HCT116 (cell line): ENCODE data around the gene AS3MT. TPM values are rescaled to one million over a fixed set of nuclear protein-coding genes. Genes with fewer than 3 reads are reported as not detected.

Experiments used
- ATAC-seq: fragments of 200-7000 bp; cut with Tn5 transposase; 2 replicates; pipeline ENCODE4 v1.9.1; 2020; ENCODE audit warnings: mild to moderate bottlenecking, moderate library complexity
- BruUV-seq: library from RNA; stranded (reverse); fragments of 400-500 nt; replicated peaks from 2 replicates; lab custom pipeline; 2021; lab: Mats Ljungman, UMichigan
- CTCF ChIA-PET: fragments of 300-600 bp; sonication (Branson Sonifier 250); formaldehyde crosslinking; loops from one replicate; lab custom pipeline; 2021; ENCODE audit warnings: antibody characterized with exemption; lab: Charles Lee
- POLR2A ChIA-PET: fragments of 300-600, 350-600 bp; sonication (Branson Sonifier 250); formaldehyde crosslinking; loops from one replicate; lab custom pipeline; 2021; ENCODE audit warnings: antibody characterized with exemption; lab: Charles Lee
- RAD21 ChIA-PET, 2 experiments: fragments of 300-600 bp; sonication (Branson Sonifier 250); formaldehyde crosslinking; loops; one replicate each; lab custom pipeline; 2023; ENCODE audit warnings: low total read pairs in 2 of 2; ENCODE audit not compliant: uncharacterized antibody in 2 of 2, unreplicated experiment in 2 of 2, low non-redundant PET in 1 of 2; lab: Charles Lee
- DNase-seq: peaks from one replicate; pipeline ENCODE4 v3.0.0-alpha.2; 2010; ENCODE audit warnings: low read depth, low spot score
- H2AFZ ChIP-seq: fragments of 200-600 bp; shearing (Covaris generic), sonication (generic); 2 replicates; pipeline ENCODE4 v1.6.1; 2017; ENCODE audit warnings: low read depth, mixed run types, mixed read lengths, antibody characterized with exemption, low read length; ENCODE audit not compliant: poor library complexity, severe bottlenecking
- H3K27ac ChIP-seq: 2 replicates; pipeline ENCODE4 v1.5.1; 2012; ENCODE audit warnings: low read depth, low read length
- H3K27me3 ChIP-seq: fragments of 200-600 bp; sonication (generic); 2 replicates; pipeline ENCODE4 v1.6.1; 2016; ENCODE audit warnings: mixed run types, low read length, mixed read lengths; ENCODE audit not compliant: insufficient read depth
- H3K36me3 ChIP-seq, 2 experiments: fragments of 200-500 bp in 1 of 2; fragments of 200-600 bp in 1 of 2; sonication (Bioruptor generic) in 1 of 2; sonication (generic) in 1 of 2; 2 replicates each; pipeline versions ENCODE4 v1.5.1 to v1.6.1; 2014 to 2016; ENCODE audit warnings: low read length in 2 of 2, inconsistent platforms in 1 of 2, mixed read lengths in 1 of 2, mixed run types in 1 of 2; ENCODE audit not compliant: insufficient read depth in 2 of 2, control insufficient read depth in 1 of 2
- H3K4me1 ChIP-seq, 2 experiments: fragments of 200-600 bp in 1 of 2; sonication (generic) in 1 of 2; 2 replicates each; pipeline versions ENCODE4 v1.5.1 to v1.6.1; 2012 to 2017; ENCODE audit warnings: low read length in 2 of 2, inconsistent platforms in 1 of 2, mild to moderate bottlenecking in 1 of 2, mixed read lengths in 1 of 2, mixed run types in 1 of 2, moderate library complexity in 1 of 2; ENCODE audit not compliant: insufficient read depth in 2 of 2, control insufficient read depth in 1 of 2
- H3K4me2 ChIP-seq: fragments of 200-600 bp; sonication (generic); 2 replicates; pipeline ENCODE4 v1.6.1; 2017; ENCODE audit warnings: mixed run types, low read length, mixed read lengths
- H3K4me3 ChIP-seq, 2 experiments: fragments of 200-600 bp in 1 of 2; sonication (generic) in 1 of 2; replicated peaks in 1 of 2; 2 replicates each; pipeline ENCODE4 v1.5.1; 2011 to 2016; ENCODE audit warnings: low read length in 2 of 2, control low read depth in 1 of 2, low read depth in 1 of 2, mild to moderate bottlenecking in 1 of 2, mixed read lengths in 1 of 2, mixed run types in 1 of 2
- H3K79me2 ChIP-seq: fragments of 200-600 bp; sonication (generic); 2 replicates; pipeline ENCODE4 v1.6.1; 2017; ENCODE audit warnings: mild to moderate bottlenecking, mixed run types, low read length, moderate library complexity, mixed read lengths; ENCODE audit not compliant: insufficient read depth
- H3K9ac ChIP-seq: fragments of 200-600 bp; sonication (generic); 2 replicates; pipeline ENCODE4 v1.6.1; 2016; ENCODE audit warnings: low read length, mixed read lengths
- H3K9me2 ChIP-seq: fragments of 200-600 bp; sonication (generic), shearing (Covaris generic); 2 replicates; pipeline ENCODE4 v1.6.1; 2017; ENCODE audit warnings: mixed run types, mild to moderate bottlenecking, moderate library complexity; ENCODE audit not compliant: insufficient read depth
- H3K9me3 ChIP-seq, 2 experiments: fragments of 200-500 bp in 1 of 2; fragments of 200-600 bp in 1 of 2; sonication (Bioruptor generic) in 1 of 2; sonication (generic) in 1 of 2; 2 replicates each; pipeline ENCODE4 v1.6.1; 2014 to 2017; ENCODE audit warnings: low read length in 2 of 2, mixed read lengths in 2 of 2, inconsistent platforms in 1 of 2, low read depth in 1 of 2, mild to moderate bottlenecking in 1 of 2, mixed run types in 1 of 2, moderate library complexity in 1 of 2; ENCODE audit not compliant: control insufficient read depth in 1 of 2, insufficient read depth in 1 of 2
- H4K20me1 ChIP-seq: fragments of 200-600 bp; sonication (generic), shearing (Covaris generic); 2 replicates; pipeline ENCODE4 v1.6.1; 2017; ENCODE audit warnings: mixed run types, mild to moderate bottlenecking, moderate library complexity; ENCODE audit not compliant: insufficient read depth
- CBX3 ChIP-seq: IDR thresholded peaks from 2 replicates; pipeline ENCODE4 v1.6.1; 2012; ENCODE audit warnings: low read depth
- CEBPB ChIP-seq: IDR thresholded peaks from 2 replicates; pipeline ENCODE4 v1.6.1; 2012; ENCODE audit warnings: low read depth
- ELF1 ChIP-seq: IDR thresholded peaks from 2 replicates; pipeline ENCODE4 v1.6.1; 2012; ENCODE audit warnings: low read depth, borderline replicate concordance
- EZH2 ChIP-seq: fragments of 200-600 bp; sonication (generic); IDR thresholded peaks from 2 replicates; pipeline ENCODE4 v1.6.1; 2017; ENCODE audit warnings: antibody characterized with exemption, mixed run types
- EZH2phosphoT487 ChIP-seq: fragments of 200-600 bp; IDR thresholded peaks from 2 replicates; pipeline ENCODE4 v1.6.1; 2018; ENCODE audit warnings: antibody characterized with exemption, borderline replicate concordance
- JUND ChIP-seq: IDR thresholded peaks from 2 replicates; pipeline ENCODE4 v1.6.1; 2012
- POLR2AphosphoS5 ChIP-seq: IDR thresholded peaks from 2 replicates; pipeline ENCODE4 v1.6.1; 2011; ENCODE audit warnings: mild to moderate bottlenecking, low read depth, low read length, moderate library complexity
- SIN3A ChIP-seq: IDR thresholded peaks from 2 replicates; pipeline ENCODE4 v1.6.1; 2012; ENCODE audit warnings: low read depth
- SP1 ChIP-seq: IDR thresholded peaks from 2 replicates; pipeline ENCODE4 v1.6.1; 2012; ENCODE audit warnings: low read depth
- TCF7L2 ChIP-seq: IDR thresholded peaks from 2 replicates; pipeline ENCODE4 v1.7.0; 2011; ENCODE audit warnings: borderline replicate concordance, inconsistent platforms; ENCODE audit not compliant: insufficient read depth, insufficient read length; ENCODE audit errors: extremely low read depth
- ZNF274 ChIP-seq: fragments of 200-500 bp; sonication (Bioruptor generic); IDR thresholded peaks from 2 replicates; pipeline ENCODE4 v1.6.1; 2014; ENCODE audit warnings: mild to moderate bottlenecking, low read depth, low read length, inconsistent platforms
- intact Hi-C: fragments of 100-400 bp; cut with micrococcal nuclease; formaldehyde crosslinking; loops from 2 replicates; pipeline ENCODE4 v1.10.0; 2022
- total RNA-seq: library from RNA; stranded (reverse); gene quantifications from one replicate; pipeline ENCODE4 v1.2.1, GENCODE V29; 2021; ENCODE audit not compliant: unreplicated experiment
- TF ChIP-seq, protein P1 (sequence below): IDR thresholded peaks from 2 replicates; pipeline ENCODE4 v1.6.1; 2012
- TF ChIP-seq, protein P2 (sequence below): IDR thresholded peaks from 2 replicates; pipeline ENCODE4 v1.6.1; 2011; ENCODE audit warnings: mild to moderate bottlenecking, low read length, moderate library complexity; ENCODE audit not compliant: insufficient replicate concordance; ENCODE audit errors: extremely low read depth

AS3MT gene
- total RNA-seq, 1 experiment from 2014 or later = 0.79 TPM

- no peak overlapping the region for H3K27ac ChIP-seq
- no TSS peak for BruUV-seq
- ChIA-PET CTCF (no interaction called here), RAD21 (no interaction called here), POLR2A (no interaction called here)
- TF ChIP-seq EZH2phosphoT487 (no peak), POLR2AphosphoS5 (no peak), JUND (no peak)
- no peaks in the 10 kb centered on the region for H3K9me3 ChIP-seq
- H3K9ac ChIP-seq = no peak overlapping the region
- H3K4me1 ChIP-seq = no peaks in the 10 kb centered on the region; a peak in 1 of 4 replicates
- ATAC-seq = no peak
- H2AFZ ChIP-seq = no peak overlapping the region
- H3K27me3 ChIP-seq = no peaks in the 10 kb centered on the region; the same call in 1 of the 2 replicates
- no peak overlapping the region for H3K4me2 ChIP-seq
- no peak for DNase-seq
- no peak overlapping the region for H3K4me3 ChIP-seq
- H3K9me2 ChIP-seq = no peaks in the 10 kb centered on the region
- H3K79me2 ChIP-seq = no peaks in the 10 kb centered on the region
- H3K36me3 ChIP-seq = no peaks in the 10 kb centered on the region
- H4K20me1 ChIP-seq = no peaks in the 10 kb centered on the region
- intact Hi-C loops = no loop called here
Measured at GRCh38 chr10:102832248-102832647, 37.0 kb upstream of the AS3MT start.

DNA sequence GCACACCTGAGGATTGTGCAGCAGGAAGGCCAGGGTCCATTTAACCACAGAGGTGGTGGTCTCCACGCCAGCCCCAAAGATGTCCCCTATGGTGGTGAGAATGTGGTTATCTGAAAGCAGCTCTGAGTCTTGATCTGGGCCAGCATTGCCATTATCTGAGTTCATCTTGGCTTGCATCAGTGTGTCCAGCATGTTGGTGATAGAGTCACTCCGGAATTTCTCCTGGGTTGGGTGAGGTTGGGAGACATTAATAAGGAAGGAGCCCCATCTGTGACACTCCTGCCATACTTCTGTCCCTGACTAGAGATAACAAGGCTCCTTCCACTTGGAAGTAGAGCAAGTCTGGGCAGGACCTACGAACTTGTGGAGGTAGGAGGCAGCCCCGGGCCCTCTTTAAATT lies 36.3 kb upstream of the AS3MT start:
- H3K4me1 ChIP-seq = no peaks in the 10 kb centered on the region; a peak in 1 of 4 replicates
- no peak overlapping the region for H2AFZ ChIP-seq
- H3K79me2 ChIP-seq = no peaks in the 10 kb centered on the region
- DNase-seq = no peak
- TF ChIP-seq EZH2phosphoT487 = no peak
- no peak for TF ChIP-seq EZH2
- TF ChIP-seq, protein P1, sequence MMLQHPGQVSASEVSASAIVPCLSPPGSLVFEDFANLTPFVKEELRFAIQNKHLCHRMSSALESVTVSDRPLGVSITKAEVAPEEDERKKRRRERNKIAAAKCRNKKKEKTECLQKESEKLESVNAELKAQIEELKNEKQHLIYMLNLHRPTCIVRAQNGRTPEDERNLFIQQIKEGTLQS = no peak
- TF ChIP-seq CEBPB = no peak
- TF ChIP-seq SIN3A = no peak
- no peak for TF ChIP-seq SP1
- TF ChIP-seq, protein P2, sequence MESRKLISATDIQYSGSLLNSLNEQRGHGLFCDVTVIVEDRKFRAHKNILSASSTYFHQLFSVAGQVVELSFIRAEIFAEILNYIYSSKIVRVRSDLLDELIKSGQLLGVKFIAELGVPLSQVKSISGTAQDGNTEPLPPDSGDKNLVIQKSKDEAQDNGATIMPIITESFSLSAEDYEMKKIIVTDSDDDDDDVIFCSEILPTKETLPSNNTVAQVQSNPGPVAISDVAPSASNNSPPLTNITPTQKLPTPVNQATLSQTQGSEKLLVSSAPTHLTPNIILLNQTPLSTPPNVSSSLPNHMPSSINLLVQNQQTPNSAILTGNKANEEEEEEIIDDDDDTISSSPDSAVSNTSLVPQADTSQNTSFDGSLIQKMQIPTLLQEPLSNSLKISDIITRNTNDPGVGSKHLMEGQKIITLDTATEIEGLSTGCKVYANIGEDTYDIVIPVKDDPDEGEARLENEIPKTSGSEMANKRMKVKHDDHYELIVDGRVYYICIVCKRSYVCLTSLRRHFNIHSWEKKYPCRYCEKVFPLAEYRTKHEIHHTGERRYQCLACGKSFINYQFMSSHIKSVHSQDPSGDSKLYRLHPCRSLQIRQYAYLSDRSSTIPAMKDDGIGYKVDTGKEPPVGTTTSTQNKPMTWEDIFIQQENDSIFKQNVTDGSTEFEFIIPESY = no peak
- no peak for TF ChIP-seq TCF7L2
- no peak for TF ChIP-seq ZNF274
- TF ChIP-seq ELF1 = no peak
- no peak for TF ChIP-seq CBX3
- H3K4me2 ChIP-seq = no peak overlapping the region
- no peaks in the 10 kb centered on the region for H4K20me1 ChIP-seq
- no peak overlapping the region for H3K4me3 ChIP-seq
- RAD21 ChIA-PET = interaction anchor here in 1 of 2 experiments (0.7 kb wide), 1 partner anchor 69 kb away, joined by 3 read pairs; no protein-coding TSS in a partner anchor
- intact Hi-C loops = no loop called here
- POLR2A ChIA-PET = no interaction called here
- no peaks in the 10 kb centered on the region; the same call in 1 of the 2 replicates for H3K27me3 ChIP-seq
- H3K9ac ChIP-seq = no peak overlapping the region
- peaks cover 0 to 4% of the 10 kb centered on the region in 2 experiments; a peak in 1 of 4 replicates for H3K9me3 ChIP-seq
- no peaks in the 10 kb centered on the region for H3K9me2 ChIP-seq
- no TSS peak for BruUV-seq
- ATAC-seq = no peak
- no peak overlapping the region for H3K27ac ChIP-seq
- H3K36me3 ChIP-seq = no peaks in the 10 kb centered on the region
- CTCF ChIA-PET = interaction anchor here (5.1 kb wide), 1 partner anchor 68 kb away, joined by 57 read pairs; no protein-coding TSS in a partner anchor
